ENCODE data around the gene AGBL1.

- TF ChIP-seq CTCF (IDR thresholded peaks at IDR 0.05; ENCODE audit: insufficient read depth, low read length) (no peak), POLR2AphosphoS5 (IDR thresholded peaks at IDR 0.05; ENCODE audit: low read depth) (no peak), REST (IDR thresholded peaks at IDR 0.05; ENCODE audit: insufficient replicate concordance, low read depth) (no peak)
Measured at GRCh38 chr15:86060674-86061073, 19.0 kb upstream of the AGBL1 start.

Data from HL-60 (cell line).